HG03045 (cell line): ENCODE data around the gene SLC2A3.
A peak's percentile ranks its signal among the peaks of the same experiment; 100 is the strongest.
"Not testable (repeated sequence)": the region's sequence is repeated elsewhere in the genome, so short reads cannot be mapped to it uniquely, and the experiment has no call there.

Source experiments
- ATAC-seq: cut with Tn5 transposase; IDR thresholded peaks from one replicate; pipeline ENCODE4 v1.9.1; 2021; ENCODE audit warnings: mild to moderate bottlenecking, moderate library complexity; ENCODE audit not compliant: unreplicated experiment

Gene SLC2A3

DNA sequence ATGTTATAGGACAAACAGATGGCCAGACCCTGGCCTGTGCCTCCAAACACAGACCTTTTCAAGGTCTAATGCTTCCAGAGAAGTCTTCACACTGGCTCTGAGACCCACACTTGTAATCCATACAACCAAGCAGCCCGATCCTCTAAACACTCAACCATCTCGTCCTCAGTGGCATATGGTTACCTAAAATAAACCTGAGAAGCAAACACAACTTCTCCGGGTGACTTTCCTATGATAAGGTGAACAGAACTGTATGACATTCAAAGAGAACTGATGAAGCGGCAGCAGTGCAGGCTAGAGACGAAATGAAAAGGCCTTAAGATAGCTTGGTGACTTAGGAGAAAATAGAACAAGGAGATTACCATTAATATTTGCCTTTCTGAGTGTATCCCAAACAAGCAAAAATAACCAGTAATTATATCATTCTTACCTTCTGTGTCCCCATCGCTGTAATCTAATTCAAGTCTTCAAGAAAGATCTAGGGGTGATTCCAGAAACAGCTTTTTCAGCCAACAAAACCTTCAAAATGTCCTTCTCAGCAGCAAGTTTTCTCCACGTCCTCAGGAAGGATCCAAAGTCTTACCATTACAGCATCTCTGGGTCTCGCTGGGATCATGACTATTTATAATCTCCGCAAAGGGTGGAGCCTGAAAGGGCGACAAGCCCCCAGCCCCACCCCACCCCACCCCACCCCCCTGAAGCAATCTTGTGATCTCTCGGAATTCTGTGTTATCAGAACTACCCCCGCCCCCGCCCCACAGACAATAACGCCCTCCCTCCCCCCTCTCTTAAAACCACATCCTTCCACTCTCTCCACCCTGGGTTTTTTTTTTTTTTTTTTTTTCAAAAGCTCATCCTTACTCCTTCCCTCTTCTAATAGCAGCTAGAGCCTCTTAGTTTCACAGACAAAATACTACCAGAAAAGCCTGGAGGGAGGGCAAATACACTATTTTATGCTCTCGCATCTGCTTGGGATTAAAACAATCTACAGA, at the start of gene SLC2A3:
Gene SLC2A3, minus strand, starts transcription at position 598 of the 992 bp plus-strand sequence. Its CDS starts 153 bp downstream, at position 445.
- ATAC-seq, result no peak

DNA sequence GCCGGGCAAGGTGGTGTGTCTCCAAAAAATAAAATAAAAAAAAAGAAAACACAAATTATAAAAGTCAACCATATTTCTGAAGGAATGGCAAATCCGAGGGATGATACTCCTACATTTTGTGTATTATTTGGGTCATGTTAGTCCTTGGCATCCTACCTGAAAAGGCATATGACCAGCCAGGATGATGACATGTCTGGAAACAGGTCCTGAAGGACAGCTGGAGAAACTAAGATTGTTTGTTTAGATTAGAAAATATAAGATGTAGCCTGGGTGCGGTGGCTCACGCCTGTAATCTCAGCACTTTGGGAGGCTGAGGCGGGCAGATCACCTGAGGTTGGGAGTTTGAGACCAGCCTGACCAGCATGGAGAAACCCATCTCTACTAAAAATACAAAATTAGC, 48.9 kb upstream of the SLC2A3 start:
- no peak for ATAC-seq

DNA sequence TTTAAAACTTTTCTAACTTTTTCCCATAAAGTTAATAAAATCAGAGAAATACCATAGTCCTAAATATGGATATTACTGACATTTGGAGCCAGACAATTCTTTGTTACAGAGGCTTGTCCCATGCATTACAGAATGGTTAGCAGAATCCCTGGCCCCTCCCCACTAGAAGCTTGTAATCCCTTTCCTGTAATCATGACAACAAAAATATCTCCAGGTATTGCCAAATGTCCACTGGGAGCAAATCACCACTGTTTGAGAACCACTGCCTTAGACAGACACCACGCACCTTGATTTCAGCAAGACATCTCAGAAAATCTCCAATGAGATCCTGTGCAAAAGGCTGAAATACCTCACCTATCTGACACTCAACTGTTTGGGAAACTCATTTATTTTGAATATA, 47.5 kb upstream of the SLC2A3 start:
- ATAC-seq, result not testable (repeated sequence)

- ATAC-seq, result not testable (repeated sequence)
These were observed 47.0 kb upstream of the SLC2A3 start for GRCh38 chr12:7983019-7983418.

- not testable (repeated sequence) for ATAC-seq
These were observed 46.3 kb upstream of the SLC2A3 start for GRCh38 chr12:7982332-7982735.

GRCh38 chr12:7981446-7981845, 45.5 kb upstream of the SLC2A3 start:
- no peak for ATAC-seq

GRCh38 chr12:7977351-7978124, 41.6 kb upstream of the SLC2A3 start:
- ATAC-seq, result not testable (repeated sequence)

DNA sequence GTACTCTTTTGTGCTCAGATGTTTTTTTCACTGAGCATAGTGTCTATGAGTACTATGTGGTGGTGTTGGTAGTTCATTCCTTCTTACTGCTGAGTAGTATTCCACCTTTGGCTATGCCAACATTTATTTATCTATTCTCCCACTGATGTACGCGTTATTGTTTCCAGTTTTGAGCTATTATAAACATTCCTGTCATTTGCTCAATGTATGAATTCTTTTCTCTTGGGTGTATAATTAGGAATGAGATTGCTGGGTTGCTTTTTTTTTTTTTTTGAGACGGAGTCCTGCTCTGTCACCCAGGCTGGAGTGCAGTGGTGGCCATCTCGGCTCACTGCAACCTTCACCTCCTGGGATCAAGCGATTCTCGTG, 37.5 kb upstream of the SLC2A3 start:
- no peak for ATAC-seq

GRCh38 chr12:7972734-7973456, 36.9 kb upstream of the SLC2A3 start:
- ATAC-seq, result no peak

DNA sequence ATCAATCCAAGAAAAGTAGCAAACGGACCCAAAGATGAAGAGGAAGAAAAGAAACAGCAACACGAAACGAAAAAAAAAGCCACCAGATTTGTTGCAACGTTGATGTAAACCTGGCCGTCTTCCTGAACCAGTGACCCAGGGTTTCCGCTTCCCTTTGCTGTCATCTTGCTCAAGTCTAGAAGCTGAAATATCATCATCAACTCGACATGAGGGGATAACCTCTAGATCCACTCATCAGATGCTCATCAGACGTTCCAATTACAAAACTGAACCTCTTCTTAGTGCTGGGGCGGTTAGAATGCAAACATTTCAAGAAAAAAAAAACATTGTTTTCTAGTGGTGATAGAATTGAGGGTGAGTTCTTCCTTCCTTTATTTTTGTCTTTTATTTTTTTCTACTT, 36.3 kb upstream of the SLC2A3 start:
- ATAC-seq, result not testable (repeated sequence)

GRCh38 chr12:7971765-7972164, 35.8 kb upstream of the SLC2A3 start:
- ATAC-seq, result not testable (repeated sequence)

GRCh38 chr12:7970475-7971252, 34.7 kb upstream of the SLC2A3 start:
- ATAC-seq, result peak; percentile 94

DNA sequence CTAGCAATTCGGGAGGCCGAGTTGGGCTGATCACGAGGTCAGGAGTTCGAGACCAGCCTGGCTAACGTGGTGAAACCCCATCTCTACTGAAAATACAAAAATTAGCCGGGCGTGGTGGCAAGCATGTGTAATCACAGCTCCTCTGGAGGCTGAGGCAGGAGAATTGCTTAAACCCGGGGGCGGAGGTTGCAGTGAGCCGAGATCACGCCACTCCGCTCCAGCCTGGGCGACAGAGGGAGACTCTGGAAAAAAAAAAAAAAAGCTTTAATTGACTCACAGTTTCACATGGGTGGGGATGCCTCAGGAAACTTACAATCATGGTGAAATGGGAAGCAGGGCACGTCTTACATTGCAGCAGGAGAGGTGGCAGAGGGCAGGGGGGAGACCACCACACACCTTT, 30.6 kb upstream of the SLC2A3 start:
- ATAC-seq, result no peak

DNA sequence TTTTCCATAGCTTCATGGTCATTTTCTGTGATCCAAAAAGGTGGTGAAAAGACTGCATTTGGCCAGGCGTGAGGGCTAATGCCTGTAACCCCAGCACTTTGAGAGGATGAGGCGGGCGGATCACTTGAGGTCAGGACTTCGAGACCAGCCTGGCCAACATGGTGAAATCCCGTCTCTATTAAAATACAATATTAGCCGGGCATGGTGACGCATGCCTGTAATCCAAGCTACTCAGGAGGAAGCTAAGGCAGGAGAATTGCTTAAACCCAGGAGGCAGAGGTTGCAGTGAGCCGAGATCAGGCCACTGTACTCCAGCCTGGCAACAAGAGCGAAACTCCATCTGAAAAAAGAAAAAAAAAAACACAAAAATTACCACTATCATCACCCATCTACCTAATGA, 28.7 kb upstream of the SLC2A3 start:
- not testable (repeated sequence) for ATAC-seq

- ATAC-seq, result no peak
These were observed 25.6 kb upstream of the SLC2A3 start for GRCh38 chr12:7961395-7962178.

GRCh38 chr12:7959701-7960121, 23.7 kb upstream of the SLC2A3 start:
- peak; percentile 41 for ATAC-seq

DNA sequence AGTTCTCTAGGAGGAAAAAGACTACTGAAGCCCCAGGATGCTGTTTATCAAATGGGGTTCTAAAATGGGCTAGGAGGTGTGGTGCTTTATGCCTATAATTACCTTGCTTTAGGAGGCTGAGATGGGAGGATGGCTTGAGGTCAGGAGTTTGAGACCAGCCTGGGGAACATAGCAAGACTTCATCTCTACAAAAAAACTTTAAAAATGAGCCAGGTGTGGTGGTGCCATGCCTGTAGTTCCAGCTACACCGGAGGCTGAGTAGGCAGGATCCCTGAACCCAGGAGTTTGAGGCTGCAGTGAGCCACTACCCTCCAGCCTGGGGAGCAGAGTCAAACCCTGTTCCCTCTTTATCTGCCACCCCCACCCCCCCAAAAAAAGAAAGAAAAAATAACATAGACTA, 23.3 kb upstream of the SLC2A3 start:
- peak; percentile 2 for ATAC-seq

GRCh38 chr12:7954877-7955276, 18.9 kb upstream of the SLC2A3 start:
- not testable (repeated sequence) for ATAC-seq

DNA sequence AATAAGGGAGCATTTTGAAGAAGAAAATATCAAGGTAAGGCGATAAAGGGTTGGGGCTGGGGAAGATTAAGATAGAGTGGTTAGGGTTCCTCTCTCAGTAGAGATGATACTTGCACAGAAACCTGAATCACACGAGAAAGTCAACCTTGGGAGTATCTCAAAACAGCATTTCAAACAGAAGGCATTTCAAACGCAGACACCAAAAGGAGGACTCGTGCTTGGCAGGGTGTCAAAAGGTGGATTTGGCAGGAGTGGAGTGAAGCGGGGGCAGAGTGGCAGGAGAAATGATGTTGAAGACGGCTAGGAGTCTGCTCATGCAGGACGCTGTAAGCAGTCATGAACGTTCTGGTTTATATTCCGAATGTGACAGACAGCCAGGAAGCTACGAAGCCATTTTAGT, 18.4 kb upstream of the SLC2A3 start:
- ATAC-seq, result not testable (repeated sequence)
